NCI-H748 treated with DMSO at 0.1 percent for 48 hours (cell line): ENCODE measurements around the gene TDRD6.
"Not testable (repeated sequence)": the region's sequence is repeated elsewhere in the genome, so short reads cannot be mapped to it uniquely, and the experiment has no call there.

Experiments
- DNase-seq: peaks from one replicate; lab custom pipeline; 2025; lab: John Stamatoyannopoulos, UW

TDRD6 gene

DNA sequence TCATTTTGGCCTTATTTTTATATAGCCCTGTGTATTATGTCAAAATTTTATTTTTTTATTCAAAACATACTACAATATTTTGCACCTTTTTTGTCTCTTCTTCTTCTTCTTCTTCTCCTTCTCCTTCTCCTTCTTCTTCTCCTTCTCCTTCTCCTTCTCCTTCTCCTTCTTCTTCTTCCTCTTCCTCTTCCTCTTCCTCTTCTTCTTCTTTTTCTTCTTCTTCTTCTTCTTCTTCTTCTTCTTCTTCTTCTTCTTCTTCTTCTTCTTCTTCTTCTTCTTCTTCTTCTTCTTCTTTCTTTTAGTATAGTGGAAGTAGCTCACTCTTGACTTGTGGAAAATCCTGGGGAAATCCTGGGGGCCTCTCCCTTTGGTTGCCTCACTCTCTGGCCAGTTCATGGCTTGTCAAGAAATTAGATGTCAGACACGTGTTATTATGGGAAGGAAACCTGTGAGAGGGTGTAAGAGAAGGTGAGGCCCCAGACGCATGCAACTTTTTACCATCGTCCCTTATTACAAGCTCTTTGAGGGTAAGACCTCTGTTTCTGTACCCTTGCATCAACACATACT, 56.6 kb downstream of the TDRD6 start:
- not testable (repeated sequence) for DNase-seq

DNA sequence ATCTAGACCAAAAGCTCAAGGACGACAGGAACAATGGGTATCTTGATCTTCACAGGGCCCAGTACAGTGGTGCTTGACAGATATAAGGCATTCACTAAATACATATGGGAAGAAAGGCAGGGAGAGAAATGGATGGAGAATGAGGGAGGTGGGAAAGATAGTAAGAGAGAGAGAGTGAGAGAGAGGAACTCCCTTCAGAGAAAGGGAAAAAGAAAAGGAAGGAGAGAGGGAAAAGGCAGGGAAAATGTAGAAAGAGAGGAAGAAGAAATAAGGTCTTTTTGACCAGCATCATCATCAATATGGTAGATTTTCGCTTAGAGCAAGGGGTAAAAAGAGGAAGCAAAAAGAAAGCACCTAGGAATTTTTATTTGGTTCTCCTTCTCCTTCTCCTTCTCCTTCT, 58.3 kb downstream of the TDRD6 start:
- DNase-seq = no peak

DNA sequence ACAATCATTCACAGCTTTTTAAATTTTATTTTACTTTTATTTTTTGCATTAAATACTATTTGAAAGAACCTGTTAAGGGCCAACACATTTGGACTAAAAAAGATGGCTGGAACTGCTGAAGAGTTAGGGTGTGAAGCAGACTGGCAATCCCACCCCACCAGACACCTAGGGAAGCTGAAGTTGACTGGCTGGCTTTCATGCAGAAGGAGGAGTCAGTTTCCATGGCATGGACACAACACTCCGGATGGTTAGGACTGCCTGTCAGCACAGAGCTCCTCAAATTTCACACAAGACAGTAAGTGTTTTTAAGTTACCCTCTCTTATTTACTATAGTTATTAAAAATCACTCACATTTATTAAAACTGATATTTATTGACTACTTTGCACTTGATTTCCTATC, 59.0 kb downstream of the TDRD6 start, which contains the start of gene ANKRD66:
ANKRD66 (plus strand) TSS at position 238 of the 400 bp plus-strand sequence. CDS start 5,016 bp downstream, outside the sequence.
- no peak for DNase-seq

DNA sequence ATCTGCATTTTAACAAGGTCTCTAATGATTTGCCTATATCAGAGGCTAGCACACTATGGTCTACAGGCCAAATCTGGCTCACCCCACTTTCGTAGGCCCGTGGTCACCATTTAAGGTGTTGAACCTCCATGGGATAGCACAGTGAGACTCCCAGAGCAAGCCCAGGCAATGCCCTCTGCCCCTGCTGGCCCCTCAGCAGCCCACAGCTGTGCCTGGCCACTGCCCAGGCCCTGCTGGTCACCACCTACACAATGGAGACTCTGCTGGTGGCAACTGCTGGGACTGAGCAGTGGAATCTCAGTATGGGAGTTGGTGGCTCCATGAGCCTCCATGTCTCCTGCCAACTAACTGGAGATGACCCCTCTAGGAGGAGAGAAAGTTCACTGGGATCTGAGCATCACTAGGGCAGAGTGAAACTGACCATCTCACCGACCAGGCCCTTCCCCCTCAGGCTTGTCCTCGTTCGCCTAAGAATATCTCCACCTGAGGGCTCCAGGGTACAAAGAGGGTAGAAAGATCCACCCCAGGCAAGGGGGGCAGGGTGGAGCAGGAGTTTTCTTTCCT, 61.3 kb downstream of the TDRD6 start:
- DNase-seq = no peak

DNA sequence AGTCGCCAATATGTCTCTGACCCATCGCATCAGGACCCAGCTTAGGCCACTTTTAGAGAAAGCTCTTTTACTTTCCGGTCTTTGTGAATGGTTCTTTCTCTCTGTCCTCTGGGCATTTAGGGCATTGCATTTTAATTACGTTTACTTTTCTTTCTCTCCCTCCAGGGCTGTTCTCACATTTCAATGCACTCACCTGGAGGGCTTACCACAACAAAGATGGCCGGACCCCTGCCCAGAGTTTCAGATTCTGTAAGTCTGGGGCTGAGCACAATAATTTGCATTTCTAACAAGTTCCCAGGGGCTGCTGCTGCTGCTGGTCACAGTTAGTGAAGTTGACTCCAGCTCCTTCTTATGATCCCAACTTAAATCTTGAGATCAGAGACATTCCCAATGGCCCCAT, 62.0 kb downstream of the TDRD6 start:
- no peak for DNase-seq

DNA sequence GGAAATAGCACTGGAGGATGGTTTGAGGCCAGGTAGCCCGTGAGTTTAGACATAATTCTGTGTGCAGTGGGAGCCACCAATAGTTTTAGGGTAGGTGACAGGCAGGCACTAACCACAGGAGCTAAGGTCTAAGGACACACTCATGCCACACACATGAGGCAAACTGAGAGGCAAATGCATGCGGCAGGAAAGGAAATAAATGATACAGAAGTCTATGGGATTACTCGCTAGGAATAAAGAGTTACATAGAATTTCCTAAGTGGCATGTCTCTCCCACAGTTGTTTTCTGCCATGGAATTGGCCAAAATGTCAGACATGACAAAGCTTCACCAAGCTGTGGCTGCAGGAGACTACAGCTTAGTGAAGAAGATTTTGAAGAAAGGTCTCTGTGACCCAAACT, 64.0 kb downstream of the TDRD6 start:
- DNase-seq = no peak
